ENCODE results near the gene SCP2.
"Not testable (repeated sequence)": the region's sequence is repeated elsewhere in the genome, so short reads cannot be mapped to it uniquely, and the experiment has no call there.

Gene SCP2

GRCh38 chr1:52917156-52917555 is 9.9 kb upstream of the SCP2 start:
- DNase-seq = no peak

- DNase-seq = no peak
These were observed 9.5 kb upstream of the SCP2 start for GRCh38 chr1:52917581-52917980.

- DNase-seq = no peak
These were observed 8.9 kb upstream of the SCP2 start for GRCh38 chr1:52918201-52918600.

GRCh38 chr1:52919051-52919722 is 7.9 kb upstream of the SCP2 start:
- no peak for DNase-seq

- no peak for DNase-seq
These were observed 7.2 kb upstream of the SCP2 start for GRCh38 chr1:52919723-52920483.

GRCh38 chr1:52920791-52921291 is 6.2 kb upstream of the SCP2 start:
- DNase-seq = no peak

GRCh38 chr1:52925571-52926005 is 1.5 kb upstream of the SCP2 start:
- DNase-seq = no peak

GRCh38 chr1:52926864-52927211 is 238 bp upstream of the SCP2 start:
- DNase-seq = no peak

GRCh38 chr1:52928015-52928404 is 934 bp downstream of the SCP2 start:
- DNase-seq = no peak

GRCh38 chr1:52929019-52929418 is 1.9 kb downstream of the SCP2 start:
- DNase-seq = no peak

- no peak for DNase-seq
These were observed 10.5 kb downstream of the SCP2 start for GRCh38 chr1:52937433-52938182.

GRCh38 chr1:52938183-52938451 is 11.0 kb downstream of the SCP2 start:
- no peak for DNase-seq

GRCh38 chr1:52943876-52944416 is 16.9 kb downstream of the SCP2 start:
- DNase-seq = no peak

GRCh38 chr1:52944566-52944965 is 17.5 kb downstream of the SCP2 start:
- DNase-seq = no peak

GRCh38 chr1:52947490-52947889 is 20.4 kb downstream of the SCP2 start:
- no peak for DNase-seq

- DNase-seq = not testable (repeated sequence)
These were observed 22.5 kb downstream of the SCP2 start for GRCh38 chr1:52949602-52950001.

GRCh38 chr1:52952112-52952511 is 25.0 kb downstream of the SCP2 start:
- DNase-seq = no peak

- peak; percentile 33 for DNase-seq
These were observed 28.3 kb downstream of the SCP2 start for GRCh38 chr1:52955129-52955970.

GRCh38 chr1:52963101-52963500 is 36.0 kb downstream of the SCP2 start:
- DNase-seq = no peak

- DNase-seq = no peak
These were observed 40.6 kb downstream of the SCP2 start for GRCh38 chr1:52967666-52968065.

GRCh38 chr1:52969234-52969633 is 42.2 kb downstream of the SCP2 start:
- DNase-seq = not testable (repeated sequence)

GRCh38 chr1:52970149-52970548 is 43.1 kb downstream of the SCP2 start:
- no peak for DNase-seq

- DNase-seq = no peak
These were observed 46.8 kb downstream of the SCP2 start for GRCh38 chr1:52973841-52974240.
